ENCODE measurements around the gene NEU3. TPM values are rescaled to one million over a fixed set of nuclear protein-coding genes. Genes with fewer than 3 reads are reported as not detected.
A peak's percentile ranks its signal among the peaks of the same experiment; 100 is the strongest.

Gene NEU3
- total and polyA plus RNA-seq, 8 donors: 3.1 to 7.2 (median 4.1) TPM

GRCh38 chr11:74948898-74949752 lies 39.6 kb upstream of the NEU3 start, which contains the start of the genes SPCS2 and XRRA1:
Gene SPCS2, plus strand, starts transcription at chr11:74949266. Its CDS starts 20 bp downstream, at chr11:74949286.
Gene XRRA1, minus strand, starts transcription at chr11:74949091. Its CDS starts 8,213 bp downstream, at chr11:74940878.
- FAIRE-seq (peak; percentile 64), DNase-seq (peak; percentile 98 to 99 (median 98)), ATAC-seq (peak; percentile 98 to 99 (median 99))
- Histone ChIP-seq H3K27me3 (no peaks in the 10 kb centered on the region), H3K9me3 (no peaks in the 10 kb centered on the region), H3K27ac (peak within 1 kb of the TSS; percentile 57 to 78 (median 76)), H3K4me3 (peak within 1 kb of the TSS; percentile 72 to 85 (median 81)), H3K36me3 (no peaks in the 10 kb centered on the region), H3K4me1 (peaks cover 5 to 24% (median 17%) of the 10 kb centered on the region in 3 donors)
- TF ChIP-seq CTCF (IDR thresholded peaks at IDR 0.05): no peak
- WGBS, 2 donors: 0% methylated on average over 65 to 67 of the region's 67 CpGs
- intact Hi-C loops (cut with DNase I): no loop called here

- H3K4me1 ChIP-seq: peaks cover 5 to 24% (median 17%) of the 10 kb centered on the region in 3 donors
- ATAC-seq: peak in 3 of 4 donors; percentile 29 to 36 (median 35)
- FAIRE-seq: no peak
These were observed 39.0 kb upstream of the NEU3 start for GRCh38 chr11:74949753-74950137.

DNA sequence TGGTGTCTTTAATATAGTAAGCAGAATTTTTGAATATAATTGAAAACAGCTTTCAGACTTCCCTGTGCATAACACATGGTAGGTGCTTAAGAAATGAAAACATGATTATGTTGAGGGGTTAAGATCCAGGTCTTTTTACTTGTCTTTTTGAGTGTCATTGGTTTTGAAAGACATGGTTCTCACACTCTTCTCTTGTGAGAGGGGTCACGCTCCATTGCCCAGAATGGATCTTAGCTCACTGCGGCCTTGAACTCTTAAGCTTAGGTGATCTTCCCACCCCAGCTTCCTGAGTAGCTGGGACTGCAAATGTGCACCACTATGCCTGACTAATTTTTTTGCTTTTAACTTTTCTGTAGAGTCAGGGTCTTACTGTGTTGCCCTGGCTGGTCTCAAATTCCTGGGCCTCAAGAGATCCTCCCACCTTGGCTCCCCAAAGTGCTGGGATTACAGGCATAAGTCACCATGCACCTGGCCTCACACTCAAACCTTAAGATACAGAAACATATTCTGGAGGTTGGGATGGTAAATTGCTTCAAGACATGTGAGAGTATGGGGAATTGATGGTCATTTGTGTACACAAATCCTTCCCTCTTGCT lies 38.3 kb upstream of the NEU3 start:
- intact Hi-C loops (cut with DNase I): no loop called here
- no peak for TF ChIP-seq CTCF (IDR thresholded peaks at IDR 0.05)
- FAIRE-seq: no peak
- Histone ChIP-seq H3K27me3 (no peaks in the 10 kb centered on the region), H3K9me3 (no peaks in the 10 kb centered on the region), H3K27ac (peak overlapping the region in 1 of 4 donors; percentile 78), H3K36me3 (no peaks in the 10 kb centered on the region), H3K4me1 (peaks cover 5 to 24% (median 17%) of the 10 kb centered on the region in 3 donors), H3K4me3 (peak overlapping the region in 3 of 4 donors; percentile 72 to 85 (median 83))
- no peak for ATAC-seq
- 41 to 45% methylated on average over 2 of the region's 2 CpGs for WGBS, 2 donors
- no peak for DNase-seq

More at GRCh38 chr11:74949753-74950137, 39.0 kb upstream of the NEU3 start:
- no peak for DNase-seq
- no peaks in the 10 kb centered on the region for H3K9me3 ChIP-seq
- H3K4me3 ChIP-seq: peak overlapping the region; percentile 72 to 85 (median 81)
- intact Hi-C loops (cut with DNase I): no loop called here
- H3K27me3 ChIP-seq: no peaks in the 10 kb centered on the region
- no peak for TF ChIP-seq CTCF (IDR thresholded peaks at IDR 0.05)
- H3K27ac ChIP-seq: peak overlapping the region; percentile 57 to 78 (median 76)
- WGBS, 2 donors: 0 to 2% methylated on average over 6 of the region's 6 CpGs
- no peaks in the 10 kb centered on the region for H3K36me3 ChIP-seq

- no peak for TF ChIP-seq CTCF (IDR thresholded peaks at IDR 0.05)
- peak overlapping the region in 2 of 4 donors; percentile 72 to 83 for H3K4me3 ChIP-seq
- ATAC-seq: no peak
- FAIRE-seq: no peak
- H3K27me3 ChIP-seq: no peaks in the 10 kb centered on the region
- no peaks in the 10 kb centered on the region for H3K36me3 ChIP-seq
- 44 to 55% methylated on average over 8 of the region's 8 CpGs for WGBS, 2 donors
- no peaks in the 10 kb centered on the region for H3K9me3 ChIP-seq
- intact Hi-C loops (cut with DNase I): no loop called here
- no peak overlapping the region for H3K27ac ChIP-seq
- no peak for DNase-seq
- peaks cover 5 to 26% (median 20%) of the 10 kb centered on the region in 3 donors for H3K4me1 ChIP-seq
These were observed 37.5 kb upstream of the NEU3 start for GRCh38 chr11:74951226-74951625.
